Measurements from ENCODE around the gene GPR26.

- TF ChIP-seq CTCF (IDR thresholded peaks at IDR 0.05) = no peak
- no peak for TF ChIP-seq POLR2A (IDR thresholded peaks at IDR 0.05)
These were observed 77.5 kb downstream of the GPR26 start for GRCh38 chr10:123743441-123744223.
